Renal cortex interstitium (tissue), 11 donors: ENCODE data around the gene HSFX1. TPM values are rescaled to one million over a fixed set of nuclear protein-coding genes. Genes with fewer than 3 reads are reported as not detected.

Source experiments
- DNase-seq, 11 donors: peaks; one replicate each; pipeline ENCODE4 v3.0.0-alpha.2; 2013; ENCODE audit warnings: low read depth in 9 of 11, low spot score in 4 of 11; ENCODE audit errors: extremely low read depth in 1 of 11
- polyA plus RNA-seq, 3 donors: library from polyadenylated mRNA; unstranded; fragments of 120-200 nt; gene quantifications; one replicate each; pipeline ENCODE4 v1.2.1, GENCODE V29; 2013; ENCODE audit not compliant: insufficient read length in 3 of 3

HSFX1 gene
- polyA plus RNA-seq, 3 donors = 1.7 to 2.6 (median 1.9) TPM

- DNase-seq = no peak
These were observed 25.3 kb downstream of the HSFX1 start for GRCh38 chrX:149799095-149799714.

DNA sequence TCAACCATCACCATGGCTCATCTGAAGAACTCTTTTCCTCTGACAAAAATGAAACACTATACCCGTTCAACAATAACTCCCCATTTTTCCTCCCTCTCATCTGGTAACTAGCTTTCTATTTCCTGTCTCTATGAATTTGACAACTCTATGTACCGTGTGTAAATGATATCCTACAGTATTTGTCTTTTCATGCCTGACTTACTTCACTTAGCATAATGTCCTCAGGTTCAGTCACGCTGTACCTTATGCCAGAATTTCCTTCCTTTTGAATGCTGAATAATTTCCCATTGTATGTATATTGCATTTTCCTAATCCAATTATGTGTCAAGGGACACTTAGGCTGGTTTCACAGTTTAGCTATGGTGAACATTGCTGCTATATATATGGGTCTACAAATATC, 26.1 kb downstream of the HSFX1 start:
- no peak for DNase-seq

GRCh38 chrX:149803458-149804062, 29.7 kb downstream of the HSFX1 start:
- DNase-seq = no peak

DNA sequence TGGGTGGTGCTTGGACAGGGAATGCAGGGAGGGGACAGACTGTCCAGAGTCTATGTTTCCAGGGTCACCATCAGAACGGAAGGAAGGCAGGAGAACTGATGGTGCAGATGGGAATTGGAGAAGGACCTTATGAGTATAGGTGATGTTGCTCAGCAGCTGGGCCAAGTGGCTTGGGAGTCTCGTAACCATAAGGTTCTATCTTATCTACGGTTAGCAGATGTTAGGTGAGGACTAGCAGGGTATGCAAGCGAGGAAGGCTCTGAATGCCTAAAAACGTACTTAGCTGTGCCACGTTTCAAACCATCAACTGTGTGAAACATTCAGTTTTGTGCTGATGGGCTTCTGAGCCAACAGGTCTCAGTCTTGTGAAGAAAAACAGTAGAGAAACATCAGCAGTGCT, 30.2 kb downstream of the HSFX1 start:
- DNase-seq = no peak

DNA sequence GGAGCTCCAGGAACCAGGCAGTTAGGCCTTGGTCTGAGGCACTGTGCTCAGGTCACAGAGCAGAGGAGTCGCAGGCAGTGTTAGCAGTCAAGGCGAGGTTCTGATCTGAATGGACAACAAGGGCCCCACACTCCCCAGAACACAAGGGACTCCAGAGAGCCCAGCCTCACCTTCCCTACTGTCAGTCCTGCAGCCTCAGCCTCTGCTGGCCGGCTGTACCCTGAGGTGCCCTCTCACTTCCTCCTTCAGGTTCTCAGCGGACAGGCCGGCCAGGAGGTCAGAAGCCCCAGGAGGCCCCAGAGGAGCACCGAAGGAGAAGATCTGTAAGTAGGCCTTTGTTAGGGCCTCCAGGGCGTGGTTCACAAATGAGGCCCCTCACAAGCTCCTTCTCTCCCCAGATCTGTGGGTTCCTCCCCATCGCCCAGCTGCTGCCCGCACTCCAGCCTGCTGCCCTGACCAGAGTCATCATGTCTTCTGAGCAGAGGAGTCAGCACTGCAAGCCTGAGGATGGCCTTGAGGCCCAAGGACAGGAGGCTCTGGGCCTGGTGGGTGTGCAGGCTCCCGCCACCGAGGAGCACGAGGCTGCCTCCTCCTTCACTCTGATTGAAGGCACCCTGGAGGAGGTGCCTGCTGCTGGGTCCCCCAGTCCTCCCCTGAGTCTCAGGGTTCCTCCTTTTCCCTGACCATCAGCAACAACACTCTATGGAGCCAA, 34.0 kb downstream of the HSFX1 start:
- DNase-seq = no peak

- no peak for DNase-seq
These were observed 44.8 kb downstream of the HSFX1 start for GRCh38 chrX:149818652-149819051.

DNA sequence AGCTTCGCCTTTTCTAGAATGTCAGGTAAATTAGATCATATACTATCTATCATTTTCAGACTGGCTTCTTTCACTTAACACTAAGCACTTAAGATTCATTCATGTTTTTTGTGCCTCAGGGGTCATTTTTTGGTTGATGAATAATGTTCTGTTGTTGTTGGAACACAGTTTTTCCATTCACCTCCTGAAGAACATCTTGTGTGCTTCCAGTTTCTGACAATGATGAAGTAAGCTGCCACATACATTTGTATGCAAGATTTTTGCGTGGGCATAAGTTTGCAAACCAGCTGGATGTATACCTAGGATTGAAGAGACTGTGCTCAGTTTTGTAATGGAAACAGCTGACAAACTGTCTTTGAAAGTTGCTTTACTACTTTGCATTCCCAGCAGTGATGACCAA, 45.5 kb downstream of the HSFX1 start:
- no peak for DNase-seq

GRCh38 chrX:149825424-149825823, 51.6 kb downstream of the HSFX1 start:
- DNase-seq = no peak

Other genes starting within 250 kb of the HSFX1 start
- 10 to 100 TPM; 20.3 to 23.2 (median 22.4) TPM for gene EOLA1, start 233.1 kb upstream of the HSFX1 start, polyA plus RNA-seq
- under 1 TPM in 2 of 3 donors, not detected in 1; 0.16 to 0.45 TPM for gene HSFX3, start 224.1 kb upstream of the HSFX1 start, polyA plus RNA-seq
- gene MAGEA9B, start 186.6 kb upstream of the HSFX1 start, polyA plus RNA-seq = not detected
- gene HSFX2, start 178.8 kb upstream of the HSFX1 start, polyA plus RNA-seq = 1 to 10 TPM in 2 of 3 donors, not detected in 1; 1.0 to 1.1 TPM
- gene TMEM185A, start 142.3 kb upstream of the HSFX1 start, polyA plus RNA-seq = 10 to 100 TPM; 41.0 to 49.1 (median 47.6) TPM
- gene MAGEA11, start 62.0 kb upstream of the HSFX1 start, polyA plus RNA-seq = not detected
- gene MAGEA9, start 7.9 kb downstream of the HSFX1 start, polyA plus RNA-seq = not detected
- under 1 TPM; 0.19 to 0.61 (median 0.20) TPM for gene MAGEA8, start 107.1 kb downstream of the HSFX1 start, polyA plus RNA-seq
- not detected for gene HSFX4, start 155.5 kb downstream of the HSFX1 start, polyA plus RNA-seq
- 10 to 100 TPM; 25.0 to 30.5 (median 27.5) TPM for gene EOLA2, start 164.4 kb downstream of the HSFX1 start, polyA plus RNA-seq